Islet of Langerhans (tissue), 1 donor: ENCODE results near the gene LMOD1.
"Not testable (repeated sequence)": the region's sequence is repeated elsewhere in the genome, so short reads cannot be mapped to it uniquely, and the experiment has no call there.

Experiments
- FAIRE-seq: peaks from one replicate; lab custom pipeline; 2011; peaks lifted over from hg19 to GRCh38; lab: Jason Lieb, UNC

Gene LMOD1

GRCh38 chr1:201859424-201859823 is 86.9 kb downstream of the LMOD1 start:
- FAIRE-seq = no peak

- FAIRE-seq = not testable (repeated sequence)
These were observed 89.6 kb downstream of the LMOD1 start for GRCh38 chr1:201856722-201857121.

GRCh38 chr1:201851949-201852348 is 94.4 kb downstream of the LMOD1 start:
- no peak for FAIRE-seq

- no peak for FAIRE-seq
These were observed 96.3 kb downstream of the LMOD1 start for GRCh38 chr1:201850053-201850397.

GRCh38 chr1:201849372-201850052 is 96.8 kb downstream of the LMOD1 start:
- FAIRE-seq = no peak

GRCh38 chr1:201848230-201848629 is 98.1 kb downstream of the LMOD1 start:
- FAIRE-seq = no peak

GRCh38 chr1:201847150-201847549 is 99.2 kb downstream of the LMOD1 start:
- FAIRE-seq = no peak
